GM12872 (cell line): ENCODE results near the gene KNOP1.

Experiments used
- TF ChIP-seq, protein P1 (sequence below): IDR thresholded peaks from 3 replicates; pipeline ENCODE4 v1.5.1; 2011; ENCODE audit warnings: low read depth, mild to moderate bottlenecking, low read length, moderate library complexity; ENCODE audit not compliant: insufficient read depth

KNOP1 gene

DNA sequence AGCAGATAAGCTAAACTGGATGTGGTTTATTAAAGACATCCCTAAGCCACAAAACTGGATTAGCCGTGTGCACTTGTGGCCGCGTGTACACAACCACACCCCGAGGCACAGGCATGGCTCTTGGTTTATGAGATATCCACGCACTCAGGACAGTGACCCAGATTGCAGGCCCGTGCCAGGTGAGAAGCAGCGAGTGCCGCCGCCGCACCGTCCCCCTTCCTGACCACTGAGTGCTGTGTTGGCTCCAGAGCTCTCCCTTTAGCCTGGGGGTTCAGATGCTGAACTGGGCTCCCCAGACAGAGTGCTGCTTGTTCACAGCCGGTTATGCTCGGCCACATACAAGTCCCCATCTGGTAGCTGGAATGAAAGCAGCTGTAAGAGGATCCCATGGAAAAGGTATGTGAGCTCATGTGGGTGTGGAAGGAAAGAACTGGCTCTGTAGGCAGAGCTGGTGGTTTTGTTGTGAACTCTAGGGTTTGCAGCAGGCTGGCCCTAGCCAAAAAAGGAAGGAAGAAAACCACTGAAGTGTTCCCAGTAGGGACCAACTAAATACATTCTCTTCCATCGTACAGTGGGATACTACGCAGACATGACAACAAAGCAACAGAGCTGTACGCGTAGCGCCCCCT is 29.5 kb downstream of the KNOP1 start:
- TF ChIP-seq, protein P1, sequence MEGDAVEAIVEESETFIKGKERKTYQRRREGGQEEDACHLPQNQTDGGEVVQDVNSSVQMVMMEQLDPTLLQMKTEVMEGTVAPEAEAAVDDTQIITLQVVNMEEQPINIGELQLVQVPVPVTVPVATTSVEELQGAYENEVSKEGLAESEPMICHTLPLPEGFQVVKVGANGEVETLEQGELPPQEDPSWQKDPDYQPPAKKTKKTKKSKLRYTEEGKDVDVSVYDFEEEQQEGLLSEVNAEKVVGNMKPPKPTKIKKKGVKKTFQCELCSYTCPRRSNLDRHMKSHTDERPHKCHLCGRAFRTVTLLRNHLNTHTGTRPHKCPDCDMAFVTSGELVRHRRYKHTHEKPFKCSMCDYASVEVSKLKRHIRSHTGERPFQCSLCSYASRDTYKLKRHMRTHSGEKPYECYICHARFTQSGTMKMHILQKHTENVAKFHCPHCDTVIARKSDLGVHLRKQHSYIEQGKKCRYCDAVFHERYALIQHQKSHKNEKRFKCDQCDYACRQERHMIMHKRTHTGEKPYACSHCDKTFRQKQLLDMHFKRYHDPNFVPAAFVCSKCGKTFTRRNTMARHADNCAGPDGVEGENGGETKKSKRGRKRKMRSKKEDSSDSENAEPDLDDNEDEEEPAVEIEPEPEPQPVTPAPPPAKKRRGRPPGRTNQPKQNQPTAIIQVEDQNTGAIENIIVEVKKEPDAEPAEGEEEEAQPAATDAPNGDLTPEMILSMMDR, result no peak

DNA sequence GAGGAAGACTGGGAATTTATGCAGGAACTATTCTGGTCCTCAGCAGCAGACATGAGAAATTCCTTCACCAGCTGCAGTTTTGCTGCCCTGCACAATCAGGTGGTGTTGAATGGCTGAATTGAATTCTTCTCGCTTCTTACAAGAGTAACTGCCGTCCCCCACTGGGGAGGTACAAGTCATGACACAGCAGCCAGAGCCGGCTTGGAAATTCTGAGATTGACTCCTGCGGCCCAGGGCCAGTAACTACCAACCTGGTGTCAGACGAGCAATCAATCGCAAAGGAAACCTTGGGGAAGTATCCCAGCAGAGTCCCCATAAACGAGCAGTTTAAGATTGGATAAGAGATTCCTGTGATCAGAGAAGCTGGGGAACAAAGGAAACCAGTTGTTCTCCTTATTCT is 30.7 kb downstream of the KNOP1 start:
- TF ChIP-seq, protein P1, result no peak

DNA sequence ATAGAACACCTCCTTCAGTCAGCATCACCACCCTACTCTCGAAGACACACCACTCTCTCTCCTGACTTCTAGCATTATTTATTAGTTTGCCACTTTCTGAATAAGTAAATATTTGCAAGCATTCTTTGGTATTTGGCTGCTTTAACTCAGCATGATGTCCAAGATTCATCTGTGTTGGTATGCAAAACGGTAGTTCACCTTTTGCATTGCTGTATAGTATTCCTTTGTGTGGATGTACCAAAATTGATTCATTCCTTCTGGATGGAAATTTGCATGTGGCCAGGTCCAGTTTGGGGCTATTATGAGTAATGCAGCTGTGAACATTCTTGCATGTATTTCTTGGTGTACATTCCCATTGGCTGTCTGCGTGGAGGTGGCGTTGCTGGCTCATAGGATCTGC is 32.9 kb downstream of the KNOP1 start:
- TF ChIP-seq, protein P1, result no peak

DNA sequence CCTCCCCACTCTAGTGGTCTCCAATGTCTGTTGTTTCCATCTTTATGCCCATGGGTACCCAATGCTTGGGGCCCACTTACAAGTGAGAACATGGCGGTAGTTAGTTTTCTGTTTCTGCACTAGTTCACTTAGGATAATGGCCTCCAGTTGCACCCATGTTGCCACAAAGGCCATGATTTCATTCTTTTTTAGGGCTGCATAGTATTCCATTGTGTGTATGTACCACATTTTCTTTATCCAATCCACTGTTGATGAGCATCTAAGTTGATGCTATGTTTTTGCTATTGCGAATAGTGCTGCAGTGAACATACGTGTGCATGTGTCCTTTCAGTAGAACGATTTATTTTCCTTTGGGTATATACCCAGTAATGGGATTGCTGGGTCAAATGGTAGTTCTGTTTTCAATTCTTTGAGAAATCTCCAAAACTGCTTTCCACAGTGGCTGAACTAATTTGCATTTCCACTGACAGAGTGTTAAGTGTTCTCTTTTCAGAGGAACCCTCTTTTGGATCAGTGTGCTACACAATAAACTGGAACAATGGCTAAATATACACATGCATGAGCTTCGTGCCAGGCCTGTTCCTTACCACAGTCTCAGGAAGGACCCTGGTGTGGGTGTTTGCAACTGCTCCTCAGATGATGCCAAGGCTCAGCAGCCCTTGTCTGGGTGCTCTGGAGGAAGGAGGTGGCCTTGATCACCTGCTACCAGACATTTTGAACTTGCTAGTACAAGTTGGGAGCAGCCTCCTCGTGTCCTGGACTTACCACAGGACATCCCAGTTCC is 34.4 kb downstream of the KNOP1 start:
- TF ChIP-seq, protein P1, result no peak

DNA sequence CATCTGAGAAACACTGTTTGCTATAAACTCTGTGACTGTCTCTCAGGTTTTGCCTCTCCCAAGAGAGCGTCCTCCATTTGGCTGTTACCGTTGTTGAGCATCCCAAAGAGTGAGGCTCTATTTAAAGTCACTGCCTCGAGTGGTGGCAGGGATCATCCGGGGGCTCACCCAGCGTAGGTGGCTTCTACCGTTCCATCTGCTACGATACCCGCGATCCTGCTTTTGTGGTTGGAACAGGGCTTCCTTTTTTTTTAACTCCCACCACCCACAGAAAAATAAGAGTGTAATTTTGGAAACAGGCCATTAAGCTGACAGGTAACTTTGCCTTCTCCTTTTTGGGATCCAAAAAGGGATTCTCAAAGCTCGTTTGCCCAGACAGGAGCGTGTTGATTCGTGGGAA is 36.4 kb downstream of the KNOP1 start:
- TF ChIP-seq, protein P1, result no peak

DNA sequence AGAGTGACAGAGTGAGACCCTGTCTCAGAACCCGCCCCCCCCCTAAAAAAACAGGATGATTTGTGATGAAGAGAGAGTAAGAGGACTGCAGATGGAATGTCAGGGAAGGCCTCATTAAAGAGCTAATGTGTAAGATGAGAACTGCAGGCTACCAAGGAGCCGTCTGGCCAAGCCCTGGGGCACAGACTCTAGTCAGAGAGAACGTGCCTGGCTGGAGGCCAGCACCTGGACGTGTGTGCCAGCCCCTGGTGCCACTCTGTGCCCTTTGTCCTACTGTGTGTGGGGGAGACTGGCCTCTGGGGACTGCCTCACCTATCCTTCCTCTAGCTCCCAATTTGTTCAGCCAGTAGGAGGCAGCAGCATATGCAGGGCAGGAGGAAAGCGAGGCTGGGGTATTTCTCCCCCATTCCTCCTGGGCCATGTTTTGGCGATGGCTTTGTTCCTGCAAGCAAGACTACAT is 37.1 kb downstream of the KNOP1 start:
- TF ChIP-seq, protein P1, result no peak

DNA sequence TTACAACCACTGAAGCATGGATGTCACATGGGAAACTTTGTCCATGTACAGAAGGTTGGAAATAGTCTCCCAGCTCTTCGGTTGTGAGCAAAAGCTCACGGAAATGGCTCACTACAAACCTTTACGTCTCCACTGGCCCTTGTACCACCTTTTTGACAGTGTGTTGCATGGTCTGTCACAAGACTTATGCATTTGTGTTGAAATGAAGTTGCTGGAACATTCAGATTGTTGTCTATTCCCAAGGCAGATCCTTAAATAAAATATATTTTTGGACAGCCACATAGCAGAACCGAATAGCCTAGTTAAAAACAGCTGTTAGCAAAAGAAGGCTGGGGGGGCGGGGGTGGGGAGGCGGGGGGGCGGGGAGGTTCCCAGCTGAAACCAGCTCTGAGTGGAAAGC is 39.2 kb downstream of the KNOP1 start:
- TF ChIP-seq, protein P1, result no peak
